IMR-90 (cell line): ENCODE data around the gene ALDH2. TPM values are rescaled to one million over a fixed set of nuclear protein-coding genes. Genes with fewer than 3 reads are reported as not detected.
"Not testable (repeated sequence)": the region's sequence is repeated elsewhere in the genome, so short reads cannot be mapped to it uniquely, and the experiment has no call there.

Source experiments
- ATAC-seq: fragments of 200-7000 bp; cut with Tn5 transposase; 2 replicates; pipeline ENCODE4 v1.9.1; 2020; ENCODE audit warnings: low read depth, mild to moderate bottlenecking, moderate library complexity
- BruUV-seq: library from RNA; stranded (reverse); fragments of 400-500 nt; replicated peaks from 2 replicates; lab custom pipeline; 2021; lab: Mats Ljungman, UMichigan
- CTCF ChIA-PET: fragments of 300-600 bp; formaldehyde crosslinking; extraction: SDS; loops from one replicate; lab custom pipeline; 2021; ENCODE audit warnings: antibody characterized with exemption; lab: Yijun Ruan, JAX
- POLR2A ChIA-PET: fragments of 300-600 bp; sonication (Branson Sonifier 250); formaldehyde crosslinking; loops from one replicate; lab custom pipeline; 2022; ENCODE audit warnings: antibody characterized with exemption; ENCODE audit not compliant: unreplicated experiment; lab: Charles Lee
- DNase-seq: peaks from one replicate; pipeline ENCODE4 v3.0.0; 2013
- H2AFZ ChIP-seq: replicated peaks from 2 replicates; pipeline ENCODE3; 2013; ENCODE audit warnings: low read length, mild to moderate bottlenecking; ENCODE audit not compliant: poor library complexity
- H2AK5ac ChIP-seq: 2 replicates; pipeline ENCODE4 v1.6.1; 2013; ENCODE audit warnings: low read depth, low read length, inconsistent platforms
- H2AK9ac ChIP-seq: replicated peaks from 2 replicates; pipeline ENCODE3; 2013; ENCODE audit warnings: mild to moderate bottlenecking, low read depth, low read length, moderate library complexity; ENCODE audit not compliant: poor library complexity
- H2BK120ac ChIP-seq: 2 replicates; pipeline ENCODE4 v1.6.1; 2013; ENCODE audit warnings: low read depth, low read length, inconsistent platforms
- H2BK15ac ChIP-seq: 3 replicates; pipeline ENCODE4 v1.6.1; 2013; ENCODE audit warnings: low read depth, low read length, inconsistent platforms
- H2BK20ac ChIP-seq: 2 replicates; pipeline ENCODE4 v1.6.1; 2013; ENCODE audit warnings: low read depth, mild to moderate bottlenecking, inconsistent platforms, low read length, moderate library complexity
- H2BK5ac ChIP-seq: 2 replicates; pipeline ENCODE4 v1.6.1; 2013; ENCODE audit warnings: mild to moderate bottlenecking, low read depth, low read length, inconsistent platforms; ENCODE audit not compliant: poor library complexity, severe bottlenecking
- H3K14ac ChIP-seq: replicated peaks from 2 replicates; pipeline ENCODE4 v1.6.1; 2013; ENCODE audit warnings: low read depth, low read length, inconsistent platforms
- H3K18ac ChIP-seq: 2 replicates; pipeline ENCODE4 v1.6.1; 2013; ENCODE audit warnings: low read depth, low read length, control low read depth
- H3K23ac ChIP-seq: 2 replicates; pipeline ENCODE4 v1.6.1; 2013; ENCODE audit warnings: low read depth, low read length, inconsistent platforms
- H3K27ac ChIP-seq: 2 replicates; pipeline ENCODE4 v1.5.1; 2013; ENCODE audit warnings: mild to moderate bottlenecking, control low read depth, low read length; ENCODE audit not compliant: insufficient read depth
- H3K27me3 ChIP-seq: 2 replicates; pipeline ENCODE4 v1.6.1; 2013; ENCODE audit warnings: low read length; ENCODE audit not compliant: control insufficient read depth, insufficient read depth
- H3K36me3 ChIP-seq: 2 replicates; pipeline ENCODE4 v1.6.1; 2013; ENCODE audit warnings: low read length, mixed read lengths; ENCODE audit not compliant: control insufficient read depth, insufficient read depth
- H3K4ac ChIP-seq: 2 replicates; pipeline ENCODE4 v1.6.1; 2013; ENCODE audit warnings: low read depth, low read length, inconsistent platforms
- H3K4me1 ChIP-seq: 2 replicates; pipeline ENCODE4 v1.6.1; 2013; ENCODE audit warnings: low read length, mixed read lengths; ENCODE audit not compliant: control insufficient read depth, insufficient read depth
- H3K4me2 ChIP-seq: 2 replicates; pipeline ENCODE4 v1.6.1; 2013; ENCODE audit warnings: low read depth, mild to moderate bottlenecking, control low read depth, low read length, moderate library complexity
- H3K4me3 ChIP-seq: 2 replicates; pipeline ENCODE4 v1.5.1; 2013; ENCODE audit warnings: low read depth, mild to moderate bottlenecking, control low read depth, low read length, moderate library complexity; ENCODE audit not compliant: insufficient read depth
- H3K56ac ChIP-seq: 2 replicates; pipeline ENCODE4 v1.6.1; 2013; ENCODE audit warnings: low read length, inconsistent platforms; ENCODE audit not compliant: insufficient read depth; ENCODE audit errors: extremely low read depth
- H3K79me1 ChIP-seq, 2 experiments: 2 replicates each; pipeline ENCODE4 v1.6.1; 2013; ENCODE audit warnings: low read length in 2 of 2, inconsistent platforms in 1 of 2, low read depth in 1 of 2
- H3K9ac ChIP-seq: 2 replicates; pipeline ENCODE4 v1.6.1; 2013; ENCODE audit warnings: low read depth, low read length, control low read depth
- H3K9me1 ChIP-seq: 2 replicates; pipeline ENCODE4 v1.6.1; 2013; ENCODE audit warnings: low read length, inconsistent platforms; ENCODE audit not compliant: insufficient read depth
- H3K9me3 ChIP-seq: 2 replicates; pipeline ENCODE4 v1.6.1; 2013; ENCODE audit warnings: low read length; ENCODE audit not compliant: control insufficient read depth, insufficient read depth
- H4K20me1 ChIP-seq: 2 replicates; pipeline ENCODE4 v1.6.1; 2013; ENCODE audit warnings: low read length, inconsistent platforms; ENCODE audit not compliant: insufficient read depth
- H4K5ac ChIP-seq: 2 replicates; pipeline ENCODE4 v1.6.1; 2013; ENCODE audit warnings: mild to moderate bottlenecking, low read depth, low read length, control low read depth
- H4K8ac ChIP-seq, 2 experiments: 2 replicates each; pipeline ENCODE4 v1.6.1; 2013; ENCODE audit warnings: low read depth in 2 of 2, low read length in 2 of 2, control low read depth in 1 of 2, inconsistent platforms in 1 of 2
- H4K91ac ChIP-seq: 2 replicates; pipeline ENCODE4 v1.6.1; 2013; ENCODE audit warnings: low read depth, low read length, inconsistent platforms; ENCODE audit not compliant: insufficient read depth
- CEBPB ChIP-seq: IDR thresholded peaks from 2 replicates; pipeline ENCODE4 v1.6.1; 2012; ENCODE audit warnings: low read depth, low read length, improper control_type of control experiment
- FOS ChIP-seq: fragments of 150-350 bp; IDR thresholded peaks from 2 replicates; pipeline ENCODE4 v1.6.1; 2016; ENCODE audit warnings: low read depth, low read length
- MXI1 ChIP-seq: IDR thresholded peaks from 2 replicates; pipeline ENCODE4 v1.6.1; 2012; ENCODE audit warnings: low read depth, mild to moderate bottlenecking, low read length, moderate library complexity, borderline replicate concordance
- NFE2L2 ChIP-seq: fragments of 150-350 bp; IDR thresholded peaks from 2 replicates; pipeline ENCODE4 v1.6.1; 2016; ENCODE audit warnings: low read depth, mild to moderate bottlenecking, low read length
- RFX5 ChIP-seq: IDR thresholded peaks from 2 replicates; pipeline ENCODE4 v1.8.0; 2012; ENCODE audit warnings: low read depth, mild to moderate bottlenecking, low read length, moderate library complexity
- WGBS, 2 experiments: methylation state at CpG; one replicate each; pipeline versions ENCODE4 v1.1.5 to v1.1.7; 2013; ENCODE audit warnings: missing lambda C conversion rate in 2 of 2; ENCODE audit not compliant: insufficient read length in 1 of 2; ENCODE audit errors: extremely low coverage in 2 of 2; 5-methylcytosine and 5-hydroxymethylcytosine counted together
- dilution Hi-C: fragments of 300-500 bp; cut with HindIII; formaldehyde crosslinking; loops from one replicate; pipeline ENCODE4 v1.14.3; 2018; ENCODE audit warnings: low sequenced_read_pairs; ENCODE audit not compliant: unreplicated experiment
- in situ Hi-C: fragments of 300-500 bp; cut with MboI; formaldehyde crosslinking; loops from 3 replicates; pipeline ENCODE4 v1.14.3; 2019; ENCODE audit warnings: low sequenced_read_pairs, inconsistent platforms, mixed read lengths
- intact Hi-C: fragments of 100-400 bp; cut with micrococcal nuclease; formaldehyde crosslinking; loops from 2 replicates; pipeline ENCODE4 v1.10.0; 2022
- polyA plus RNA-seq, 3 experiments: library from polyadenylated mRNA; depleted of rRNA; stranded (reverse); fragments of >200 nt; gene quantifications; 2 replicates each; pipeline ENCODE4 v1.2.3, GENCODE V29; 2012; ENCODE audit warnings: low replicate concordance in 1 of 3
- total RNA-seq: library from RNA; depleted of rRNA; stranded (reverse); fragments of >200 nt; gene quantifications from 2 replicates; pipeline ENCODE4 v1.2.3, GENCODE V29; 2012

ALDH2 gene
- total and polyA plus RNA-seq, 2 of the 4 experiments (the other 2 are of a cell fraction): 16.0 to 41.2 TPM

DNA sequence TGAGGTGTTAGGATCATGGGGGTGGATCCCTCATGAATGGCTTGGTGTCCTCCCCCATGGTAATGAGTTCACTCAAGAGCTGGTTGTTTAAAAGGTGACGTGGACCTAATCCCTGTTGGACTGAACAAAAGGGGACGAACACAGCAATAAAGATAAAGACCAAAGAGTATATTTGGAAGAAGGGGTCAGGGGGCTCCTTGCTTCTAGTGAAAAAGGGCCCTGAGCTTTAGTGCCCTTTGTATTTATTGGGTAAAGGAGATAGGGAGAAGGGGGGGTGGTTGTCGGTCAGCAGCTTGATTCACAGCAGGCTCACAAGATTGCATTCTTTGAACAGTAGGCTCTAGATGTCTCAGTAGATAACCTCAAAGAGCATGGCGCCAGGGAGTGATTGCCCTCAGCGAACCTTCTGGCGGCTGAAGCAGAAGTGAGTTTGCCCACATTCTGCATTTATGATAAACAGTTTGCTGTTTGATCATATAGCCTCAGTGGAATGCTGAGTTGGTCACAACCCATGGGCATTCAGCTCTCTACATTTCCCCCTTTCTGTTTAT, 49.4 kb downstream of the ALDH2 start:
- H4K5ac ChIP-seq: no peak overlapping the region
- no peak overlapping the region for H2AK5ac ChIP-seq
- no peak for DNase-seq
- no peak overlapping the region for H3K4ac ChIP-seq
- no peak overlapping the region for H3K27ac ChIP-seq
- H3K4me2 ChIP-seq: no peak overlapping the region
- H3K14ac ChIP-seq: no peak overlapping the region
- BruUV-seq: no TSS peak
- H3K79me1 ChIP-seq: no peaks in the 10 kb centered on the region
- H3K56ac ChIP-seq: no peak overlapping the region
- no peak for ATAC-seq
- WGBS, 2 experiments: 56% methylated on average over 1 of the region's 6 CpGs; no CpG with 5 or more reads in 1 of the 2 experiments
- no peak overlapping the region for H2BK15ac ChIP-seq
- POLR2A ChIA-PET: no interaction called here
- no peak overlapping the region for H2BK5ac ChIP-seq
- H3K4me1 ChIP-seq: no peaks in the 10 kb centered on the region
- H3K23ac ChIP-seq: no peak overlapping the region
- H2BK120ac ChIP-seq: no peak overlapping the region
- H4K20me1 ChIP-seq: no peaks in the 10 kb centered on the region
- CTCF ChIA-PET: no interaction called here
- peaks cover 6% of the 10 kb centered on the region; the same call in 1 of the 2 replicates for H3K27me3 ChIP-seq
- H3K18ac ChIP-seq: no peak overlapping the region
- H2AFZ ChIP-seq: no peak overlapping the region
- no peak overlapping the region for H4K8ac ChIP-seq
- H2AK9ac ChIP-seq: no peak overlapping the region
- no peaks in the 10 kb centered on the region; the same call in 1 of the 2 replicates for H3K36me3 ChIP-seq
- H3K9me3 ChIP-seq: no peaks in the 10 kb centered on the region
- H3K9ac ChIP-seq: no peak overlapping the region
- no peak overlapping the region for H2BK20ac ChIP-seq
- TF ChIP-seq CEBPB (no peak), FOS (no peak), NFE2L2 (no peak), RFX5 (no peak), MXI1 (no peak)
- no peak overlapping the region for H4K91ac ChIP-seq
- in situ Hi-C loops (no loop called here), intact Hi-C loops (no loop called here), dilution Hi-C loops (no loop called here)
- no peak overlapping the region for H3K4me3 ChIP-seq
- H3K9me1 ChIP-seq: no peaks in the 10 kb centered on the region

DNA sequence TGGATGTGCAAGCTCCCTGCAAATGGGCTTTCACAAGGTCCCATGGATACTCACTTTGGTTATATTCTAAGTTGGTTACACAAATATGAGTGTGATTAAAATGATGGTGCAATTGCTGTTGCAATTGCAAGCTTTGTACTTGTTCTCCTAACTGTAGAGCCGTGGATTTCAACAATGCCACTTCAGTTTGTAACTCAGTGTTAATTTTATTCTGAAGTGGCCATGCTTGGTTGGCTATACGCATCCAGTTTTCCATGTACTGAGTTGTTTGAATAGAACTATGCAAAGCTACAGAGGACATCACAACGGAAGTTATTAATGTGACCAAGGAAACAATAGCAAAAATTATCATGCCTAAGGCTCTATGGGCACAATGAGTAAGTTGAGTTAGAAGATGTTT, 50.2 kb downstream of the ALDH2 start:
- H4K8ac ChIP-seq, in situ Hi-C loops, H2AFZ ChIP-seq, H3K4me2 ChIP-seq, H3K4me3 ChIP-seq, H3K4ac ChIP-seq, H3K79me1 ChIP-seq, dilution Hi-C loops, CTCF ChIA-PET, H3K9me3 ChIP-seq, H3K23ac ChIP-seq, H2BK5ac ChIP-seq, H3K36me3 ChIP-seq, H4K20me1 ChIP-seq, H3K14ac ChIP-seq, H3K4me1 ChIP-seq, H2AK9ac ChIP-seq, H3K18ac ChIP-seq, H3K27me3 ChIP-seq, H2AK5ac ChIP-seq, H2BK15ac ChIP-seq, POLR2A ChIA-PET, H4K5ac ChIP-seq, H4K91ac ChIP-seq, H3K9me1 ChIP-seq, H3K27ac ChIP-seq, BruUV-seq, intact Hi-C loops, H3K56ac ChIP-seq, ATAC-seq, DNase-seq, H2BK120ac ChIP-seq, H2BK20ac ChIP-seq, H3K9ac ChIP-seq: not testable (repeated sequence)
- WGBS, 2 experiments: 40% methylated on average over 1 of the region's 3 CpGs; no CpG with 5 or more reads in 1 of the 2 experiments
